ENCODE measurements around the gene MLLT1.

Gene MLLT1

GRCh38 chr19:6259312-6259861 is 20.4 kb downstream of the MLLT1 start:
- DNase-seq (ENCODE audit: low read depth in 2 of 2): no peak

GRCh38 chr19:6258812-6259311 is 20.9 kb downstream of the MLLT1 start:
- no peak for DNase-seq (ENCODE audit: low read depth in 2 of 2)

- DNase-seq (ENCODE audit: low read depth in 2 of 2): no peak
Observed at GRCh38 chr19:6253954-6254733, 25.6 kb downstream of the MLLT1 start.

GRCh38 chr19:6252066-6252465 is 27.7 kb downstream of the MLLT1 start:
- DNase-seq (ENCODE audit: low read depth in 2 of 2): no peak

DNA sequence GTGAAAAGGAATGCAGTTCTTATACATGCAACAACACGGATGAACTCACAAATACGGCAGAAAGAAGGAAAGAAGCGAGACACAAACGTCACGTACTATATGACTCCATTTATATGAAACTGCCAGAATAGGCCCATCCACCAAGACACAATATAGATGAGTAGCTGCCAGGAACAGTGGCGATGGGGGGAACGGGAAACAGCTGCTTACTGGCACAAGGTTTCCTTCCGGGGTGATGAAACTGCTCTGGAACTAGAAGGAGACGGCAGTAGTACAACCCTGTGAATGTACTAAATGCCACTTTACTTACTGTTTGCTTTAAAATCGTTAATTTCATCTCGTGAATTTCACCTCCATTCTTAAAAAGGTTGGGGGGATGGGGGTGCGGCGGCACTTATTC is 28.9 kb downstream of the MLLT1 start:
- no peak for DNase-seq (ENCODE audit: low read depth in 2 of 2)

DNA sequence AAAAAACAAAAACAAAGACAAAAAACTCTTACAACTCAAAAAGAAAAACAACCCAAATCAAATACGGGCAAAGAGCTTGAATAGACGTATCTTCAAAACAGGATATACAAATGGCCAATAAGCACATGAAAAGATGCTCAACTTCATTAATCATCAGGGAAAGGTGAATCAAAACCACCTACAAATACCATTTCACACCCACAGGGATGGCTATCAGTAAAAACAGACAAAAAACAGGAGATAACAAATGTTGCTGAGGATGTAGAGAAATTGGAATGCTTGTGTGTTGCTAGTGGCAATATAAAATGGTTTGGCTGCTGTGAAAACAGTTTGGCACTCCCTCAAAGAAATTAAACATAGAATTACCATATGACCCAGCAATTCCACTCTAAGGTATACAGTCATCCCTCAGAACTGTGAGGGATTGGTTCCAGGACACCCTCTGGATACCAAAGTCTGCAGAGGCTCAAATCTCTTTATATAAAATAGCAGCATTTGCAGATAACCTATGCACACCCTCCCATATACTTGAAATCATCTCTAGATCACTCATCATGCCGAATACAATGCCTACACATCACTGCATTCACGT is 29.7 kb downstream of the MLLT1 start:
- no peak for DNase-seq (ENCODE audit: low read depth in 2 of 2)

GRCh38 chr19:6249296-6249695 is 30.5 kb downstream of the MLLT1 start:
- no peak for DNase-seq (ENCODE audit: low read depth in 2 of 2)

DNA sequence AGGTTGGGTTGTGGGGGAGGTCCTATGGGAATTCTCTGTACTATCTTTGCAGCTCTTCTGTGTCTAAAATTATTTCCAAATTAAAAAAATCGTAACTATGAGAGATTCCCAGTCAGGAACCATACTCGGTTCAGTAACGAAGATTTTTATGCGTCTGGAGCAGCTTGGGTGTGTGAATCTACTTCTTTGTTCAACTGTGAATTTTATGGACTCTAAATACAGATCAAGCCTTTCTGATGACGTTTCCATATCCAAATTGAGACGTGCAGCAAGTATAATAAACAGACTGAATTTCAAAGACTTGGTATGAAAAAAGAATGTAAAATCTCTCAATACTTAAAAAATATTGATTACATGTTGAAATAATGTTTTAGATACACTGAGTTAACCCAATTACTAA is 30.9 kb downstream of the MLLT1 start:
- DNase-seq (ENCODE audit: low read depth in 2 of 2): no peak

GRCh38 chr19:6248341-6248740 is 31.4 kb downstream of the MLLT1 start:
- no peak for DNase-seq (ENCODE audit: low read depth in 2 of 2)

DNA sequence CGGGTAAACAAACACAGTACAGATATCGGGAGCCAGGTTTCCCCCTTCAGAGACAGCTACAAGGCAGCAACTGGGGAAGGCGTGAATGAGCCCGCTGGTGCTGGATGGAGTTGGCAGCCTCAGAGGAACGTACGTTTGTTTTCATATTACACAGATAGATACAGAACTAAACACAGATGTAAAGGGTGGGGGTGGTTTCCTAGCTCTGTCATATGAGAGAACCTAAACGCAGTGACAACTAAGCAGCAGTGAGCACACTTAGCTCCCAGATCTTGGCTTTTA is 32.8 kb downstream of the MLLT1 start:
- DNase-seq (ENCODE audit: low read depth in 2 of 2): no peak

- DNase-seq (ENCODE audit: low read depth in 2 of 2): no peak
Observed at GRCh38 chr19:6246174-6247006, 33.4 kb downstream of the MLLT1 start.

DNA sequence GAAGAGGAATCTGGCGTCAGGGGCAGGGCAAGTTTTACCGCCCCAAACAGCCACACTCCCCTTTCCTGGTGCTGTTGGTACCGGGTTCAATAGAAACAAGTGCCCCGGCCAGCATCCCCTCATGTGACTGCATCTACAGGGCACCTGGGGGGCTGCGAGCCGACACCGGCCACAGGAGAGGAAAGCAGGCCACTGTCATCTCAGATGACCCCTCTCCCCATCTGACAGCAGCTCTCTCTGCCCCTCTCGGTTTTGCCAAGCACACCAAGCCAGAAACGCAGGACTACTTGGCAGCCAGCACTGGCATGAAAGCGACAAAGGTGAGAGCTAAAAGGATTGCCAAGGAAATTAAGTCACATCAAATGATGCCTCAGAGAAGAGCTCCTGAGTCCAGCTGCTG is 37.1 kb downstream of the MLLT1 start:
- no peak for DNase-seq (ENCODE audit: low read depth in 2 of 2)

DNA sequence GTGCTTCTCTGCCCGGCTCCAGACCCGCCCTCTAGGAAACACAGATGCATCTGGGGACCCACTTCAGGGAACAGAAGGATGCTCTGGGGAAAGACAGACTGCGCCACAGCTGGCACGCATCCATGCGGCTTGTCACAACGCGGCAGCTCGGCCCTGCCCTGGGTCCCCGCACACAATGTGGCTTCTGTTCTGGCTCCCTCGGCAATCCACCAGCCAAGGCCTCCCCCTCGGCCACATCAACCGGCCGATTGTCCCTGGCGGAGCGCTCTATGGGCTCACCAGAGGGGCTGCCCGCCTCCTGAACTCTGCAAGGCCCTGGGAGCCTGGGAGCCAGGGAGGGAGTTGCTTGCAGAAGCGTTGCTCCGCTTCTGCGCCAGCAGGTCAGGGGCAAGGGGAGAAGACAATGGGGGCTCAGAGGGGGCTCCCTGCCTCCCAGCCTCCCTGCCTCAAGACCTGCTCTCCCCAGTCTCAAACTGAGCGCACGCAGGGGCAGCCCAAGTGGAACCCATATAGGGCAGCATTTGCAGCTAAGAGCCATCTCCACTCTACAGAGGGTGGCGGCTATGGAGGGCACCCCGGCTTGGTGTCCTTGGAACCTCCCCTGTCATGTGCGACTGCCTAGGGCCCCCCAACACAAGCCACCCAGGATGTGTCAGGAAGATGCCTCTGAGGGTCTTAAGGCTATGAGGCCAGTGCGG is 37.9 kb downstream of the MLLT1 start:
- no peak for DNase-seq (ENCODE audit: low read depth in 2 of 2)

GRCh38 chr19:6241056-6241455 is 38.7 kb downstream of the MLLT1 start:
- DNase-seq (ENCODE audit: low read depth in 2 of 2): no peak

DNA sequence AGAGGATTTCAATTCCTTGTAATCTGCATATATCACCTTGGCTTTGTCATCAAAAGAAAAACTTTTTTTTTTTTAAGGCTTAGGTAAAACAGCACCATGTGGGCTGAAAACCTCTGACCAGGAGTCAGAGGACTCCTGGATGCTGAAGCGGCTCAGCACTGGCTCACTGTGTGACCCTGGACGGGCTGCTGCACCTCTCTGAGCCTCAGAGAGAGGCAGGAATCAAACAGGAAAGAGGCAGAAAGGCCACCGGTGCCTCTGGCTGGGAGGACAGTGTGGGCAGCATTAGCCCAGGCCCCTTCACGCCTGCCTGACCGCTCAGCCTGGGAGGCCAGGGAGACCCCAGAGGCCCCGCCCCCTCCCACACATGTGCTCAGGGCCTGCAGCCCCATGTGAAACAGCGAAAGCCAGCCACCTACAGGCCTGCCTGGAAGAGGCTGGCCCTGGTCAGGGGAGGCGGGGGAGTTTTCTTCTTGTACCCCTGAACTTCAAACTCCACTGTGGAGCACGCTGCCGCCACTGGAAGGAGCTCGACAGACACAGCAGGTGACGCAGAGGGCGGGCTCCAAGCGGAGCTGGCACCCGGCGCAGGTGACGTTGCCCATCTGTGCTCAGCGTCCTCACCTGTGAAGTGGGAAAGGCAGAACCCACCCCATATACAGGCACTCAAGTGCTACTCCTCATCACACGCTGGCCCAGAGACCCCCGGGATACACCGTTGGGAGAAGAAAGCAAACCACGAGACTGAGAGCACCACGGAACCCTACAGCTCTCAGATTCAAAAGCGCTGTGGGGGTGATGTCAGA is 39.7 kb downstream of the MLLT1 start:
- no peak for DNase-seq (ENCODE audit: low read depth in 2 of 2)

- no peak for DNase-seq (ENCODE audit: low read depth in 2 of 2)
Observed at GRCh38 chr19:6239401-6239844, 40.4 kb downstream of the MLLT1 start.

DNA sequence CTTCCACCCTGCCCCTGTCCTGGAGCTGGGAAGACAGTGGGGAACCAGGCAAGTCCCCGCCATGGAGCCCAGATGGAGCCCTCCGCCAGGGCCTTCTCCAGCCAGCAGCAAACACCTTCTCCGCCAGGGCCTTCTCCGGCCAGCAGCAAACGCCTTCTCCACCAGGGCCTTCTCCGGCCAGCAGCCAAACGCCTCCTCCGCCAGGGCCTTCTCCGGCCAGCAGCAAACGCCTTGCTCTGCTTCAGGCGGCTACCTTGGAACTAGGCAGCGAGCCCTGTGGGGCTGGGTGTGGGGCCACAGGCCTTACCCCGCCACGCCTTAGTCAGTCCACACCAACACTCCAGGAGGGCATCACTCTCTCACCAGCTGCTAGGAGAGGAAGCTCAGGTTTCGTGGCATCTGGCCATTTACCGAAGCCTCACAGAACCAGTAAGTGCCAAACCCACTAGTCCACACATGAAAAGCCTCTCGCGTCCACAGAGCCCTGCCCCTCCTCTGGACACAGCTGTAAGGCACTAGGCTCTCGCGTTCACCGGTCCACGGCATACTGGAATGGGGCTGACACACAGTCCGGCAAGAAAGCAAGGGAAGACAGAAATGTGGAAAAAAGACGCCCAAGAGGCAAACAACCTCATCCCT is 41.0 kb downstream of the MLLT1 start:
- DNase-seq (ENCODE audit: low read depth in 2 of 2): no peak

DNA sequence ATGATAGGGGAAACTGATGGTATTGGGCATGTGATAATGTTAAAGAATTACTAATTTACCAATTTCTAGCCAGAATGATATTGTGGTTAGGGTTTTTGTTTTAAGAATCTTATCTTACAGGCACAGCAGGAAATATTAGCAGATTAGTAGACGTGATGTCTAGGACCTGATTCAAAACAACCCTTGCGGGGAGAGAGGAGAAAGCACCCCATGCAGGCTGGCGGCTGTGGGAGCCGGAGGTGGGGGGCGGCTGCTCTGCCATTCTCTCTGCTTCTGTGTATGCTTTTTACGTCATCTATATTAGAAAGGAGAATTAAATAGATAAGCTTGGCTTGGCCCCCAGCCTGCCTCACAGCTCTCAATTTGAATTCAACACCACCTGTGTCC is 41.5 kb downstream of the MLLT1 start:
- peak in 1 of 2 donors; percentile 30 for DNase-seq (ENCODE audit: low read depth in 2 of 2)

- DNase-seq (ENCODE audit: low read depth in 2 of 2): no peak
Observed at GRCh38 chr19:6236310-6237291, 43.2 kb downstream of the MLLT1 start.
